HUES6 (cell line): ENCODE measurements around the gene NRXN3.

ENCODE experiments used
- H3K27ac ChIP-seq: 2 replicates; pipeline ENCODE4 v1.7.0; 2013; ENCODE audit warnings: low read depth, mild to moderate bottlenecking, low read length, inconsistent platforms
- H3K27me3 ChIP-seq: 2 replicates; pipeline ENCODE4 v1.6.1; 2013; ENCODE audit warnings: low read length; ENCODE audit not compliant: control insufficient read depth, insufficient read depth
- H3K36me3 ChIP-seq: 2 replicates; pipeline ENCODE4 v1.6.1; 2013; ENCODE audit warnings: low read length; ENCODE audit not compliant: control insufficient read depth, insufficient read depth
- H3K4me1 ChIP-seq: 2 replicates; pipeline ENCODE4 v1.6.1; 2013; ENCODE audit warnings: low read length; ENCODE audit not compliant: control insufficient read depth, insufficient read depth
- H3K4me3 ChIP-seq: 2 replicates; pipeline ENCODE4 v1.5.1; 2013; ENCODE audit warnings: low read depth, low read length
- H3K9ac ChIP-seq: one replicate; pipeline ENCODE4 v1.6.1; 2013; ENCODE audit warnings: mild to moderate bottlenecking, low read length
- H3K9me3 ChIP-seq: 2 replicates; pipeline ENCODE4 v1.6.1; 2013; ENCODE audit warnings: low read depth, low read length; ENCODE audit not compliant: control insufficient read depth, insufficient read depth

NRXN3 gene

DNA sequence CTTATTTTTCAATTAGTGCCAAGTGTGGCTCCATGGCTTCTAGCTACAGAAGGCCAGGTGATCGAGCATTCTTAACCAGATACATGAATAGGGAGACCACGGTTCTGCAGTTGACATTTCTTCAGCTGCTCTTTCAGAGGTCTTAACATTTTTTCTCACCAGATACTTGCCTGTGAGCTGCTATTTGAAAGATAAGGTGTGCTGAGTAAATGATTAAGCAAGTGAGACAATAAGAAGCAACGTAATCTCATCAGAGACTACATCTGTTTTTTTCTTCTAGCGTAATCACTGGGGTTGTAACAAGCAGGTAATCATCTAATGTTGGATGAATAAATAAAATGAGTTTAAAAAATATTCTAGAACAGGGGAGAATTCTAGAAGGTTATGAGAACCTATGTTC, 1128.2 kb downstream of the NRXN3 start:
- Histone ChIP-seq H3K27me3 (no peaks in the 10 kb centered on the region), H3K9me3 (peaks cover 7% of the 10 kb centered on the region; the same call in 1 of the 2 replicates)

DNA sequence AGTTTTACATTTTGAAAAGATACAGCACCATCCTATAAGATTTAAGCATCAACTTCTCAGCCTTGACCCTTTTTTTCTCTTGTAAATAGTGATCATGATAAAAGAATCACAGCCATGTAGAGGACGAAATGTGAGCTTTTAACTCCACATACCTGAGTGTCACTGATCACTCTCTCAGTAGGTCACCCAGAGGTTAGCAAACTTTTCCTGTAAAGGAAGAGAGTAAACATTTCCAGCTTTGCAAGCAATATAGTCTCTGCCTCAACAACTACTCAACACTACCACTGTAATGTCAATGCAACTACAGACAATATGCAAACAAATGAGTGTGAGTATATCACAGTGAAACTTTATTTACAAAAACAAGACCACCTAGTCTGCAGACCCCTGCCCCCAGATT, 1129.0 kb downstream of the NRXN3 start:
- H3K9ac ChIP-seq: no peak overlapping the region
- peaks cover 3% of the 10 kb centered on the region; the same call in 1 of the 2 replicates for H3K4me1 ChIP-seq
- H3K36me3 ChIP-seq: no peaks in the 10 kb centered on the region
- H3K27me3 ChIP-seq: no peaks in the 10 kb centered on the region
- no peak overlapping the region for H3K27ac ChIP-seq
- peaks cover 7% of the 10 kb centered on the region; the same call in 1 of the 2 replicates for H3K9me3 ChIP-seq
- H3K4me3 ChIP-seq: no peak overlapping the region

More for the DNA sequence above, 1128.2 kb downstream of the NRXN3 start:
- H3K4me3 ChIP-seq: no peak overlapping the region
- peaks cover 9% of the 10 kb centered on the region for H3K4me1 ChIP-seq
- H3K27ac ChIP-seq: no peak overlapping the region
- no peaks in the 10 kb centered on the region for H3K36me3 ChIP-seq
- no peak overlapping the region for H3K9ac ChIP-seq

DNA sequence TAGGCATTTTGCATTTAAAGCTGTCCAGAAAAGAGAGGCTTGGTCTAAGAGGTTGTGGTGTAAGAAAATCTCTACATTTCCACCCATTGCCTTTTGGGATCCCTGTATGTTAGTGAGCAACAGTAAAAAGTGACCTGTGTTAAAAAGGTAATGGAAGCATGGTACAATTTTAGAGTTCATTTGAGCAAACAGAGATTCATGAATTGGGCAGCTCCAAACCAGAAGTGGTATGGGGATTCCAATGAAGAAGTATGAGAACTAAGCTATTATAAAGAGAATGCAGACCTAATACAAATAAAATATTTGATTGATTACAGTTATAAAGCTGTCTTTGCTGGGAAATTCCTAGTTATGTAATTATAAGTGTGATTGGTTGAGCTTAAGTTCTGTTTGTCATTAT, 1134.1 kb downstream of the NRXN3 start:
- Histone ChIP-seq H3K27me3 (no peaks in the 10 kb centered on the region), H3K4me1 (peaks cover 1% of the 10 kb centered on the region; the same call in 1 of the 2 replicates), H3K36me3 (no peaks in the 10 kb centered on the region), H3K9me3 (peaks cover 7% of the 10 kb centered on the region; the same call in 1 of the 2 replicates), H3K9ac (no peak overlapping the region), H3K4me3 (no peak overlapping the region), H3K27ac (no peak overlapping the region)

DNA sequence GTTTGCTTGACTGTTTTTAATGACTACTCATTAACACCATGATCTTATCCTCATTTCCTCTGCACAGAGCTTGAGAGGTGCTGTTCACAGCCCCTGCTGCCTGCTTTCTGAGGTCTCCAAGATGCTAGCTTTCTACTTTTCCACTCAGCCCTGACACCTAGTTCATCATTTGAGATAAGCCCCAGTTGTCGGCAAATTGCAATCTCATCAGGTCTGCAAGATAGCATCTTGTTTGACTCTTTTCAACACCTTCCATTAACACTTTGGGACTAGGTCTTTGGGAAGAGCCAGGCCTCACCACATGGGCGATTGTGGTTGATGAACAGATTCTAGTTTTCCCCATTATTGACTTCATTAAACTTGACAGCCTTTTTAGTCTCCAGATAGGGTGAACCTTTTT, 1136.4 kb downstream of the NRXN3 start:
- Histone ChIP-seq H3K36me3 (no peaks in the 10 kb centered on the region), H3K9ac (no peak overlapping the region), H3K4me1 (no peaks in the 10 kb centered on the region), H3K27me3 (no peaks in the 10 kb centered on the region), H3K4me3 (no peak overlapping the region), H3K9me3 (peaks cover 7% of the 10 kb centered on the region; the same call in 1 of the 2 replicates), H3K27ac (no peak overlapping the region)

DNA sequence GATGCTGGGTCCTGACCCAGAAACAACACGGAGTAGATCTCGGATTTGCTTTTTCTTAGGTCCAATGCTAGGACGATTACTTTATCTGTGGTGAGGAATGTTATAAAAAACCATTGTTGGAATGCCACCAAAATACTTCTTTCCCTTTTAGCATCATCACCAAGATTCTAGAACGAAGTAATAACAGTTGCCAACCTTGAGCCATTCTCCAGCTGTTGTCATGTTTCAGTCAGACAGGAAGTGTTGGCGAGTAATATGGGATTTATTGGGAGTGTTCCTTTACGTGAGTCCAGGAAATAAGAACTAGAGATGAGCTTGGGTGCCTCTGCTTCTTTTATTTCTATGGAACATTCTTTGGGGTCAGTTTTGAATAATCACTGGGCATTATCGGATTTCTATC, 1148.2 kb downstream of the NRXN3 start:
- H3K9me3 ChIP-seq: no peaks in the 10 kb centered on the region
- peaks cover 7% of the 10 kb centered on the region; the same call in 1 of the 2 replicates for H3K4me1 ChIP-seq
- H3K27me3 ChIP-seq: no peaks in the 10 kb centered on the region
- H3K9ac ChIP-seq: no peak overlapping the region
- no peak overlapping the region for H3K27ac ChIP-seq
- H3K36me3 ChIP-seq: no peaks in the 10 kb centered on the region
- no peak overlapping the region for H3K4me3 ChIP-seq

DNA sequence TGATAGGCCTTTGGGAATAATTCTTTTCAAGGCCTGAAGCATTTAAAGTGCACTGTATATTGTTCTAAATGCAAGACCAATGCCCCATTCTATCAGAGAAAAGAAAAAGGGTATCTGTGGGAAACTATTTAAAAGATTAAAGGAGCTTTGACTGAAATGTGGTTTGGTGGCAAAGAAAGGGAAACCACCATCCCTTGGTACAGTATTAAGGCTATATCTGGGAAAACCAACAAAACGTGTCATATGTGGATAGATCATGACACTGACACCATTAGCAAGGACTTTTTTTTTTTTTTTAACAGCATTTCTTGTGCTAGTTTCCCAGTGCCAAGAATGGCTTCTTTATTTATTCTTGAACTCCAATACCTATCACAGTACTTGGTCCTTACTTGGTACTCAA, 1150.4 kb downstream of the NRXN3 start:
- H3K4me1 ChIP-seq: peaks cover 3% of the 10 kb centered on the region; the same call in 1 of the 2 replicates
- no peak overlapping the region for H3K27ac ChIP-seq
- no peak overlapping the region for H3K4me3 ChIP-seq
- H3K9ac ChIP-seq: no peak overlapping the region
- no peaks in the 10 kb centered on the region for H3K36me3 ChIP-seq
- no peaks in the 10 kb centered on the region for H3K27me3 ChIP-seq
- no peaks in the 10 kb centered on the region for H3K9me3 ChIP-seq

DNA sequence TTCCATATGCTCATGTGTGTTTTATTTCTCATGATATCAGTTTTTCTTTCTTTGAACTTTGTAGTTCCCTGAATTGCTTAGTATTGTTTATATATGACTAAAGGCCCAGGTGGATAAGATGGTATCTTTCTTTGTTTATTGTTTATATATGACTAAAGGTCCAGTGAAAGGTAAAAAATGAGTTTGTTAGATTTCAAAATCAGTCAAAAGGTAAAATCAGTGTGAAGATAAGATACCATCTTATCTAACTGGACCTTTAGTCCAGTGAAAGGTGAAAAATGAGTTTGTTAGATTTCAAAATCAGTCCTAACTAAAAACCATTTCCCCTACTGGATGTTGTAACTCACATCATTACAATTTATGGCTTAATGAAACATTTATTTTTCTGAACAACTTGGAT, 1150.9 kb downstream of the NRXN3 start:
- no peak overlapping the region for H3K4me3 ChIP-seq
- no peaks in the 10 kb centered on the region for H3K27me3 ChIP-seq
- no peaks in the 10 kb centered on the region for H3K36me3 ChIP-seq
- no peaks in the 10 kb centered on the region; the same call in 1 of the 2 replicates for H3K4me1 ChIP-seq
- H3K9me3 ChIP-seq: no peaks in the 10 kb centered on the region
- H3K27ac ChIP-seq: no peak overlapping the region
- H3K9ac ChIP-seq: no peak overlapping the region

DNA sequence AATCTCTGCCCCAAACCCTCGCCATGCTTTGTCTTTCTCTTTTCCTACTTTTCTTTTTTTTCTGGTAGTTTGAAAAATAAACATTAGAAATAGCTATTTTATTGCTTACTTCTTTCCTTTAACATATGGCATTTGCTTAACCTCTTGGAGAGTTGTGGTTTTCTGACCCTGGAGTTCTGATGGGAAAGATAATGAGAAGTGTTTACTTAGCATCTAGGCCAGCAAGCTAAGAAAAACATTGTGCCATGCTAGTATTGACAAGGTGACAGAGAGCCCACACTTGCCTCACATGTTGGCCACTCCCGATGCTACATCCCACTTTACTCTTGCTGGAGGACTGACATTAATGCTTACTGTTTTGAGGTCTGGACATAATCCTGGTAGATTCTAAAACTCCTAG, 1154.9 kb downstream of the NRXN3 start:
- Histone ChIP-seq H3K36me3 (no peaks in the 10 kb centered on the region), H3K4me1 (no peaks in the 10 kb centered on the region)

DNA sequence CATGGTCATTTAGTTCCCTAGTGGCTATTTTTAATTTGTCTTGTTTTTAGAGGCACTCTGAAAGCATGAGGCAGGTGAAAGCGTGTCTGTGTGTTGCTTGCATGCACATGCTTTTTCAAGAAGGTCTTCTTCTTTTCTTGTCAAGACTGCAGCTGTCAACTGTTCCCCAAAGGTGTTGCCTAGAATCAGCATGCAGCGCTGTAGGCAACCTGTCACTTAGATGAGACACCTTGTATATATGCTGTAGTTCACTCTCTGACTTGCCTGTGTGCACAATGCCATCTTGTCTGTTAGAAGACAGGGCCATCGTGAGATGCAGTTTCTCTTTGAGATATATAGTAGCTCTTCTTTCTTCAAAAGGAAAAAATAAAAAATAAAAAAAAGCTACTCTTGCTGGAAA, 1155.4 kb downstream of the NRXN3 start:
- Histone ChIP-seq H3K27ac (no peak overlapping the region), H3K9me3 (no peaks in the 10 kb centered on the region), H3K4me3 (no peak overlapping the region), H3K9ac (no peak overlapping the region), H3K4me1 (no peaks in the 10 kb centered on the region), H3K36me3 (no peaks in the 10 kb centered on the region), H3K27me3 (no peaks in the 10 kb centered on the region)

More for the DNA sequence above, 1154.9 kb downstream of the NRXN3 start:
- no peaks in the 10 kb centered on the region for H3K27me3 ChIP-seq
- no peak overlapping the region for H3K9ac ChIP-seq
- no peak overlapping the region for H3K4me3 ChIP-seq
- H3K9me3 ChIP-seq: no peaks in the 10 kb centered on the region
- no peak overlapping the region for H3K27ac ChIP-seq

DNA sequence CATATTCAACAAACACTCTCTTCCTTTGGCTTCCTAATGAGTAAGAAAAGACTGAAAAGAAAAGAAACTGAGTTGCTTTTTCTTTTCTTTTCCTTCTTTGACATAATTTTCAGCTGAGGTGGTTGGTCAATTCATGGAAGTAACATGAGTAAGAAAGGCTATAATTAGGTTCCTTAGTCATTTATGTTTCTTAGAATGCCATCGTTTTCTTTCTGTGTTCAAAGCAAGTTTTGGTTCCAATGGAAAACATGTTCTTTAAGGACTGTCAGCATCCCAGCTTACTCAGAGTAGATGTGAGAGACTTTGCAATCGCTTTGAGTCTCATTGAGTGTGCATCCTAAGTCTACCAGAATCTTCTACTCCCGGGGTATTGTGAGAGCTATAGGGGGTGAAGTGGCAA, 1158.7 kb downstream of the NRXN3 start:
- H3K9ac ChIP-seq: no peak overlapping the region
- H3K27ac ChIP-seq: no peak overlapping the region
- H3K36me3 ChIP-seq: no peaks in the 10 kb centered on the region
- no peak overlapping the region for H3K4me3 ChIP-seq
- H3K4me1 ChIP-seq: peaks cover 18% of the 10 kb centered on the region
- H3K27me3 ChIP-seq: no peaks in the 10 kb centered on the region
- no peaks in the 10 kb centered on the region for H3K9me3 ChIP-seq

DNA sequence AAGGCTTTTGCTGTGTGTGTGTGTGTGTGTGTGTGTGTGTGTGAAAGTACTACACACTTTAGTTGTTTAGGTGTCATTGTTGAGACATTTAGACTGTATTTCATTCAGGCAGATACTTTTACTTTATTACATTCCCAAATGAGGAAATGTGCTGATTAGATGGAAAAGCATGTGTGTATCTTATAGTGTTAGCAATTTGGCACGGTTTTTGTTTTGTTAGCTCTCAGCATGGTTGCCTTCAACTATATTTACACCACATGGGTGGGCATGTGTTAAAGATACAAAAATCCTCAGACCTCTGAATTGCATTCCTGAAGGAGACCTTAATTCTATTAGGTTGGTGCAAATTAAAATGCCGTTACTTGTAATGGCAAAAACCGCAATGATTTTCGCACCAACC, 1161.7 kb downstream of the NRXN3 start:
- Histone ChIP-seq H3K4me1 (peaks cover 31% of the 10 kb centered on the region), H3K9me3 (no peaks in the 10 kb centered on the region), H3K9ac (no peak overlapping the region), H3K27me3 (no peaks in the 10 kb centered on the region), H3K36me3 (no peaks in the 10 kb centered on the region), H3K4me3 (no peak overlapping the region), H3K27ac (no peak overlapping the region)
